ENCODE measurements around the gene AUTS2.
A peak's percentile ranks its signal among the peaks of the same experiment; 100 is the strongest.

Gene AUTS2

GRCh38 chr7:69661342-69661741, 63.1 kb downstream of the AUTS2 start:
- DNase-seq: peak; percentile 15

GRCh38 chr7:69663911-69664832, 65.9 kb downstream of the AUTS2 start:
- DNase-seq: no peak

GRCh38 chr7:69665369-69665768, 67.1 kb downstream of the AUTS2 start:
- no peak for DNase-seq

GRCh38 chr7:69668339-69668870, 70.1 kb downstream of the AUTS2 start:
- DNase-seq: no peak

GRCh38 chr7:69670701-69671100, 72.4 kb downstream of the AUTS2 start:
- DNase-seq: no peak

- DNase-seq: no peak
These were observed 74.8 kb downstream of the AUTS2 start for GRCh38 chr7:69673074-69673473.

GRCh38 chr7:69674701-69675182, 76.5 kb downstream of the AUTS2 start:
- DNase-seq: no peak

GRCh38 chr7:69676247-69676646, 78.0 kb downstream of the AUTS2 start:
- no peak for DNase-seq

- DNase-seq: peak; percentile 26
These were observed 79.0 kb downstream of the AUTS2 start for GRCh38 chr7:69677054-69677852.

GRCh38 chr7:69677881-69678493, 79.7 kb downstream of the AUTS2 start:
- DNase-seq: no peak

- DNase-seq: no peak
These were observed 80.4 kb downstream of the AUTS2 start for GRCh38 chr7:69678494-69679187.

- no peak for DNase-seq
These were observed 82.9 kb downstream of the AUTS2 start for GRCh38 chr7:69681181-69681580.

- no peak for DNase-seq
These were observed 84.2 kb downstream of the AUTS2 start for GRCh38 chr7:69682518-69682917.

- no peak for DNase-seq
These were observed 84.7 kb downstream of the AUTS2 start for GRCh38 chr7:69683002-69683401.

- DNase-seq: no peak
These were observed 86.4 kb downstream of the AUTS2 start for GRCh38 chr7:69684369-69685292.

GRCh38 chr7:69685293-69685631, 87.0 kb downstream of the AUTS2 start:
- DNase-seq: no peak

- DNase-seq: no peak
These were observed 88.1 kb downstream of the AUTS2 start for GRCh38 chr7:69686366-69686765.

- no peak for DNase-seq
These were observed 89.6 kb downstream of the AUTS2 start for GRCh38 chr7:69687739-69688433.

GRCh38 chr7:69690329-69690728, 92.1 kb downstream of the AUTS2 start:
- no peak for DNase-seq

- no peak for DNase-seq
These were observed 93.1 kb downstream of the AUTS2 start for GRCh38 chr7:69691327-69691726.

- DNase-seq: no peak
These were observed 93.5 kb downstream of the AUTS2 start for GRCh38 chr7:69691734-69692133.
